Measurements from ENCODE around the gene CYTH2.

Gene CYTH2

DNA sequence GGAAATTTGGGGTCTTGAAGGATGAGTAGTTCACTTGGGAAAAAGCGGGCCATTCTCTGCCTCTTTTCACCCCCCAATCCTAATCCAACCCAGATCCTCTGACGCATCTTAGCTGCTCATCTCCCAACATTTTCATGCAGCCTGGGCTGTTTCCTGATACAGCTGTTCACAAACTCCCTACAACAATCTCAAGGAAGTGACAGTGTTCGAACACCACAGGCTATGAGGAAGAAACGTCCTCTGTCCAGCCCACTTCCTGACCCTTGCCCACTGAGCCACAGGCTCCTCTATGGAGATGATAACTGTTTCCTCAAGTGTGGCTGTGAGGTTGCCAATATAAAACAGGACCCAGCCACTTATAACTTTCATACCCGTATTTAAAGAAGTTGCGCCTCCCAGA is 26.2 kb downstream of the CYTH2 start:
- DNase-seq (ENCODE audit: low read depth), result no peak

DNA sequence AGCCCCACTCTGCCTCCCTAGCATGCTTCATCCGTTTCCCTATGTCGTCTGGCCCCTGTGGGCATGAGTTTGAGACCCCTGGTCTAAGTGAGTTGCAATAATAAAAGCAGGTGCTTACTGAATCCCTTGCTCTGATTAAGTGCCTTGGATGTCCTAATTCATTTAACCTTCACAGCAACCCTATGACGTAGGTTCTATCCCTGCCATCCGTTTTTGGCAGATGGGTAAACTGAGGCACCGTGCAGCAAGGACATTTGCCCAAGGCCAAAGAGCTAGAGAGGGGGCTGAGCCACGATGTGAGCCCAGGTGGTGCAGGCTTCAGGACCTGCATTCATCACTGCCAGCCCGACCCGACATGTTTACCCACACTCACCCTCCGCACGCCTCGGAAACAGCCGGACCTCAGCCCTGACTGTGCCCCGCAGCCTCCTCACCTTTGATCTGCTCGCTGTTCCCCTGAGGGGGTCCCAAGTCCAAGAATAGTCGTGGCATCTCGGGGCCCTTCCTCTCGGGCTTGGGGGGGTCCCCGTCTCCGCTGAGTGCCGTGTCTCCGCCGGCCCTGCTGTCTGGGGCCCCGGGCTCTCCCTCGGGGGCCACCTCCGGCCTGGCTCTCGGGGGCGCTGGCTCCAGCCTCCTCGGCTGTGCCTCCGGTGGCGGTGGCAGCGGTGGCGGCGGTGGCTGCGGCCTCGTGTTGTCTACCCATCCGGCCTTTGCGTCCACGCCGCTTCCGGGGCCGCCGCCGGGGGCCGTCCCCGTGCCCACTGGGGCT is 28.0 kb downstream of the CYTH2 start:
- no peak for DNase-seq (ENCODE audit: low read depth)

DNA sequence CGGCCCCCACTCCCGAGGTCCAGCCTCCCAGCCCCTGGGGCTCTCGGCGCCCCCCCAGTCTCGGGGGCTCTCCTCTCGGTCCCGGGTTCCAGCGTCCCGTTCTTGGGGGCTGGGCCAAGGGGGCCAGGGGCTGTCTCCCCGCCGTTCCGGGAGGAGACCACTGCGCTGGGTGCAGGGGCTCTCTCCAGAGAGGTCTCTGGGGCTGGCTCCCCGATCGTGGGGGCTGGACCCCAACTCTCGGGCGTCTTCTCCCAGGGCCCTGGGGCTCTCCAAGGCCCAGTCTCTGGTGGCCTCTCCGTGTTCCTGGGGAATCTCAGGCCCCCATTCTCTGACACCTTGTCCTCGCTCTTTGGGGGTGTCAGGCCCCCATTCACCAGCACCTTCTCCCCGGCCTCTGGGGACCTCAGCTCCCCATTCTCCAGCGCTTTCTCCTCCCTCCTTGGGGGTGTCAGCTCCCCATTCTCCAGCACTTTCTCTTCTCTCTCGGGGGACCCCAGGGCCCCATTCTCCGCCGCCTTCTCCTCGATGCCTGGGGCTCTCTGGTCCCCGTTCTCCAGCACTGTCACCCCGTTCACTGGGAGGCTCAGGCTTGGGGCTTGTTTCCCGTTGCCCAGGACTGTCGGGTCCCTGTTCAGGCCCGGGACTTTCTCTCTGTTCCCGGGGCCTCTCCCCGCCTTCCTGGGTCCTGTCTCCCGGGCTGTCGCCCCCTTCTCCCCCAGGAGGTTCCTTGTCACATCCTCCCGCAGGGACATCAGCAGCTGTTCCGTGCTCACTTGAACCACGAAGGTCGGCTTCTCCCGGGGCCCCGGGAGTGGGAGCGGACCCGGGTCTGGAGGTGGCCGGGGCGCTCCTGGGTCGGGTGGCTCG is 28.8 kb downstream of the CYTH2 start:
- no peak for DNase-seq (ENCODE audit: low read depth)

DNA sequence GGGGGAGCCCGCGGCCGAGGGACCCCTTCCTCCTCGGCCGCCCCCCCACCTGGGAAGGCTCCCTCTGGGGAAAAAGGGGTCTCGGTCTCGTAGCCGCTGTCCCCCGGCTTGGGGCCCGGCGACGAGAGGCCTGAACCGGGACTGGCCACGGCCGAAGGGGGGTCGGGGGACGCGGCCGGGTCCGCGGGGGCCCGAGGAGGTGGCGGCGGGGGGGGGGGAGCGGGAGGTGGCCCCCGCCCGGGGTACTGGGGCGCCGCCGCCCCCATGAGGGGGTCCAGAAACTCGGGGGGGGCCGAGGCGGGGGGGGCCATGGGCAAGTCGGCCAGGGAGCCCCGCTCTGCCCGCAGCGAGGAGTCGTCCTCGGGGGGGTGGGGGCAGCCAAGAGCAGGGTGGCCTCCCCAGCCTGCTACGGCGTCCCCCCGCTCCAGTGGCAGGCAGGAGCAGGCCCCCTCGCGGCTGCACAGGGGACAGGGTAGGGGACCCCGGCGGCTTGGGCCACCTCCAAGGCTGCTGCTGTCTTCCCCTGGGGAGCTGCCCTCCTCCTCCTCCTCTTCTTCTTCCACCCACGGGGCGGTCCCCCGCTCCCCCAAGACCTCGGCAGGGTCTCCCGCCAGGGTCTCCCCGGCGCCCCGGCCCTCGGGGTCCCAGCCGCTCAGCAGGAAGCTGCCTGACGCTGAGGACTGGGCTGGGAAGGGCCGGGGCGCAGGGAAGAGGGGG is 29.6 kb downstream of the CYTH2 start:
- DNase-seq (ENCODE audit: low read depth), result no peak

DNA sequence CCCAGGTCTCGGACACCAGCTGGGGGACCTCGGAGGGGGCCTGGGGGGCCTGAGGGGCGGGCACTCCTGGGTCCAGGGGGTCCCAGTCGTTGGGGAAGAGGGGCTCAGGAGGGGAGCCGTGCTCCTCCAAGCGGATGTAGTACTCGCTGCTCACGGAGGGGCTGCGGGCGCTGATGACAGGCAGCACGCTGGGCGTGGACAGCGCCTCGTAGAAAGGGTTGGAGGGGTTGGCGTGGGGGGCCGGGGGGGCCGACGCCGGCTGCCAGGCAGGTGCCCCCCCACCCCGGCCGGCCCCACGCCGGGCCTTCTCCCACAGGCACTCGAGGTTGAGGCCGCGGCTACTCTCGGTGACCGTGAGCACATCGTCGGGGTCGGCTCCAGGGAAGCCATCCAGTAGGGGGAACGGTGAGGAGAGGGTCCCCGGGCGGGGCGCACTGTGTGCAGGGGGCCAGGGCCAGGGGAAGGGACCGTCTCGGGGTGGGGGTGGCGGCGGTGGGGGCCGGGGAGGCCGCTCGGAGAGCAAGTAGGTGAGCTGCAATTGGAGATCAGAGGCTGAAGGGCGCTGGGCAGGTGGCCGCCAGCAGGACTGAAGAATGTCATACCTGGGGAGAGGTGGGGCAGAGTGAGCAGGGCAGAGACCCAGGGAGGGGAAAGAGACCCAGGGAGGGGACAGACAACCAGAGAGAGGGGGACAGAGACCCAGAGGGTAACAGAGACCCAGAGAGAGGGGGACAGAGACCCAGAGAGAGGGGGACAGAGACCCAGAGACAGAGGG is 30.3 kb downstream of the CYTH2 start:
- DNase-seq (ENCODE audit: low read depth), result no peak

DNA sequence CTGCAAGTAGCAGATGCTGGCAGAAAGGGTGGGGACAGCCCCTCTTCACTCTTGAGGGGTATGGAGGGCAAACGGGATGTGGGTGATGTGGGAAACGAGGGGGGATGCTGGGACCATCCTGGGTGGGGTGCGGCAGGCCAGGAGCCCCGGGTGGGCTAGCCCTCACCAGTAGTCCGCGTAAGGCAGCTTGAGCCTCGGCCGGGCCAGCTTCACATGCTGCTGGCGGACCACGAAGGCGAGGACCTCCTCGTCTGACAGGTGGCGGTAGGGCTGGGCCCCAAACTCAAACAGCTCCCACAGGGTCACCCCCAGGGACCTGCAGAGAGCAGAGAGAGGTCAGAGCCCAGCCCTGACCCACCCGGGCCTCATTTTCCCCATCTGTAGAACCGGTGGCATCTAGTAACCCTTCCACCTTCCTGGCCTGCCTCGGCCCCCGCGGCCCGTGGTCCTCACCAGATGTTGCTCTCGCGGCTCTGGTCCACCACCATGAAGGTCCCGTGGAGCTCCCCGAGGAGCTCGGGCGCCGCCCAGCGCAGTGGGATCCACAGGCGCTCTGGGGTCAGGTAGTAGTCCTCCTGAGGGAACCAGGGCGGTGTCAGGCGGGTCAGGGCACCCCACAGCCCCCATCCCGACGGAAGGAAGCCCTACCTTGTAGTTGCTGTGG is 31.8 kb downstream of the CYTH2 start:
- no peak for DNase-seq (ENCODE audit: low read depth)

DNA sequence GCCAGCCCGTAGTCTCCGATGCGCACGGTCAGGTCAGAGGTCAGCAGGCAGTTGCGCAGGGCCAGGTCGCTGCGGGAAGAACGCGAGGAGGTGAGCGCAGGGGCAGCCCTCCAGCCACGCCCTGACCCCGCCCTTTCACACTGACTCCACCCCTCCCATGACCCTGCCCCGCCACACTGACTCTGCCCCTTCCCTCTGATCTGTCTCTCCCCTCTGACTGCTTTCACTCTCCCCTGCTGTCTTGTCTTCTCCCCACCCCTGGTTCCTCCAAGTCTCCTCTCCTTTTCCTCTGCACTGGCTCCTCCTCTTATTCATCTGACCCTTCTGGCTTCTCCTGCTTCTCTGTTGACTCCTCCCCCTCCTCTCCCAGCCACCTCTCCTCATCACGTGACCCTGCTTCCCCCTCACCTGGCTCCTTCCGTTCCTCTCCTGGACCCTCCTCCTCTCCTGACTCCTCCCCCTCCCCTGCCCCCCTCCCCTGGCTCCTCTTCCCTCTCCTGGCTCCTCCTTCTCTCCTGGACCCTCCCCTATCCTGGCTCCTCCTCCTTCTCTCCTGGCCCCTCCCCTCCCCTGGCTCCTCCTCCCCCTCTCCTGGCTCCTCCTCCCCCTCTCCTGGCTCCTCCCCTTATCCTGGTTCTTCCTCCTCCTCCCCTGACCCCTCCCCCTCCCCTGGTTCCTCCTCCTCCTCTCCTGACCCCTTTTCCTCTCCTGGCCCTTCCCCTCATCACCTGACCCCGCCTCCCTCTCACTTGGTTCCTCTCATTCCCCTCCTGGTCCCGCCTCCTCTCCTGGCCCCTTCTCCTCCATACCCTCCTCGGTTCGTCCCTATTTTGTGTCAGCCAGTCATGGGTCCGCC is 32.6 kb downstream of the CYTH2 start:
- DNase-seq (ENCODE audit: low read depth), result no peak

DNA sequence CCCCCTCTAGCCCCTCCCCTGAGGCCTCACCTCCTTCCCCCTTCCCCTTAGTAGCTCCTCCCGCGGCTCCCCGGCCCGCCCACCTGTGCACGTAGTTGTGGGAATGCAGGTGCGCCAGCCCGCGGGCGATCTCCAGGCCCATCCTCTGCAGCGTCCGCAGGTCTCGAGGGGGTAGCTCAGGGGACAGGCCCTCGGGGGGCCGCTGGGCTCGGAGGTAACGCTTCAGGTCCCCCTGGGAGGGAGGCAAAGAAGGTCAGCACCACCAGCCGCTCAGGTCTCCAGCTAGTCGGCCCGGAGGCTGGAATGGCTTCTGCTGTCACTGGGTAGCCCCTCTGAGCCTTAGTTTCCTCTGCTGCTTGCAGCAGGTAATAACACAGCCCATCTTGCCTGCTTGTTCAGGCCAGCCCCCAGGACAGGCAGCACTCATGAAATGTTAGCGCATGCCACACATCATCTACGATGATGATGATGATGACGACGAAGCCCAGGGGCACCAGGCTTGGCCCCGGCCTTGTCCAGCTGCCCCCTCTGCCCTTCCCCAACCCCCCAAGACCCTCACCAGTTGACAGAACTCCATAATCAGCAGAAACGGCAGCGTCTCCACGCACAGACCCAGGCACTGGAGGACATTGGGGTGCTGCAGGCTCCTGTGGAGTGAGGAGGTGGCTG is 33.3 kb downstream of the CYTH2 start:
- peak; percentile 47 for DNase-seq (ENCODE audit: low read depth)

DNA sequence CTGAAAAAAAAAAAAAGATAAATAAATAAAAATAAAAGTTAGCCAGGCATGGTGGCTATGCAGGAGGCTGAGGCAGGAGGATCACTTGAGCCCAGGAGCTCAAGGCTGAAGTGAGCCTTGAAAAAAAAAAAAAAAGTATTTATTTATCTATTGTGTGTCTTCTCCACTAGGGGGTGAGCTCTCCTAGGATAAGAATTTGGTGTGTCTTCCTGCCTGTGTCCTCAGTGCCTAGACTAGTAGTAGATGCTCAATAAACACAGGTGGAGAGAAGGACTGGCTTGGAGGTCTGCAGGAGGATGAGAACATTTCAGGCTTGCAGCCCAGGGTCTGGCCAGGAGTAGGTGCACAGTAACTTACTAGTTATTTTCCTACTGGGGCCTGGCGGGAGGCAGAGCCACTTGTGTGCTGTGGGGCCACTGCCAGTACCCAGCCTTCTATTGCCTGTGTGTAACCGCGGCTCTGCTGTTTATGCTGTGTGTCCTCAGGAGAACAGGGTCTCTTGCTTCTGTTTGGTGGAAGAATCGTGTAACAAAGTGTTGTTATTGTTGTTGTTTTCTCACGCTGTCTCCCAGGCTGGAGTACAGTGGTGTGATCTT is 37.1 kb downstream of the CYTH2 start:
- no peak for DNase-seq (ENCODE audit: low read depth)

DNA sequence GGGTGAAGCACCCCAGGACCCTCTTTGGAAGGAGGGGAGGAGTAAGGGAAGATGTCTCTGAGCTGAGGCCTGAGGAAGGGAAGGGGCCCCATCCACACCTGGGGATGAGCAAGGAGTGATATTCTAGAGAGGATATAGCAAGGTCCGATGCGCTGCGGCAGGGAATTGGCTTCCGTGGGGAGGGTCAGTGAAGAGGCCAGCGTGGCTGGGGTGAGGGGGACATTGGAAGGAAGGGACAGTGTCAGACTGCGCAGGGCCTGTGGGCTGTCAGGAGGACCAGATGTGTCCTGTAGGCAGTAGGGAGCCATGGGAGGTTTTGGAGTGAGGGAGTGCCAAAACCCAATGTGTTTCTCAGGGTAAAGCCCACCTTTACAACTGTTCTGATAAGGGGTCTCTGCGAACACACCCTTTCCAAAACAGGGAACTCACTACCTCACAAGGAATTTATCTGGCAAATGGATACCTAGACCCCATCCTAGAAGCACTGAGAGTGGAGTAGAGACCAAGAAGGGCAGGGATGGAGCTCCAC is 38.8 kb downstream of the CYTH2 start:
- DNase-seq (ENCODE audit: low read depth), result no peak

DNA sequence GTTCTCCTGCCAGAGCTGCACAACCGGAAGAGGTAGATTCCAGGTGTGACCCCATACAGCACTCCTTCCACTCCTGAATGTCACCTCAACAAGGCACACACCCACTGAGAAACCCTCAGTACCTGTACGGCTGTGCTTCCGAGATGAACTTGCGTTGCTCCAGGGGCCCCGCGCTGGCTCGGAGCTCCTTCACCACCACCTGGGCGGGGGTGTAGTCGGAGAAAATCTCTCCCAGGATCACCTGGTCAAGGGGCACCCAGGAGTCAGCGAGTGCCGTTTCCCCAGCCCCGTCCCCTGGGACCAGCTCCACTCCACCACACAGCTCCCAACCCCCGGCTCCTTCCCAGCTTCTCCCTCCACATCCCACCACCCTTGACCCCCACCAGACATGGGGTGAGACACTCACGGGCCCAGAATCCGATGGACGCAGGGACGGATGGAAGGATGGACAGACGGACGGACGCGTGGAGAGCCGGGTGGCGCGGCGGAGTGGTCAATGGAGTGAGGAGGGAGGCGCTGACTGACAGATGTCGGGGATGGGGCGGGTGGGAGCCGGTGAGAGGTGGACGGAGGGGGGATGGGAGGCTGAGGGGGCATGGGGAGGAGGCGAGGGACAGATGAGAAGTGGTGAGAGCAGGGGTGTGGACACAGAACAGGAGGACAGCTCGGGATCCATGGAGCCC is 39.7 kb downstream of the CYTH2 start:
- no peak for DNase-seq (ENCODE audit: low read depth)

DNA sequence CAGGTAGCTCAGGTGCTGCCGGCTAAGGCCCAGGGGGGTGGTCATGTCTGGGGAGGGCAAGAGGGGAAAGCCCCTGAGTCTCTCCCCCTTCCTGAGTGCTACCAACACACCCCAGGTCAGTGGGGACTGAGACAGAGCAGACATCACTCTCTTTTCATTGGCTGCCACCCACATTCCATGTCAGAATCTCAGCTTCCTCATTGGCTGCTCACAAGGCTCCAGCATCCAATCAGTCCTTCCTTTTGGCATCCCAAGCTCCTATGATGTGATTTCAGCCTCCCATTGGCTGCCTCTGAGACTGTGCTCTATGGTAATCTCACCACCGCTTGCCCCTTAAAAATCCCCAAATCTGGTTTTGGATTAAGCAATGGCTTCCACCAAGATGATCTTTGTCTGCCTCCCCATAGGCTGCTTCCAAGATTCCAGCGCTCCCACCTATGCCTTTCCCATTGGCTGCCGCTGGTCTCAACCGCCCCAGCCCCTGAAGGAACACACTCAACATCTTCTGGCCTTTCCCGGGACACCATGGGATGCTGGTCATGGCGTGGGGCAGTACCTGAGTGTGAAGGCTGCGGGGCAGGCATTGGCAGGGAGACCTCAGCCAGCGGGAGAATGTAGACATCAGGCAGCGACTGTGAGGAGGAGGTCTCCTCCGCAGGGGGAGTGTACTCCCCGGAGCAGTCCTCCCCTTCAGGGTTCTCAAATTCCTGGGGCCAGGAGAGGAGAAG is 40.5 kb downstream of the CYTH2 start:
- DNase-seq (ENCODE audit: low read depth), result no peak

DNA sequence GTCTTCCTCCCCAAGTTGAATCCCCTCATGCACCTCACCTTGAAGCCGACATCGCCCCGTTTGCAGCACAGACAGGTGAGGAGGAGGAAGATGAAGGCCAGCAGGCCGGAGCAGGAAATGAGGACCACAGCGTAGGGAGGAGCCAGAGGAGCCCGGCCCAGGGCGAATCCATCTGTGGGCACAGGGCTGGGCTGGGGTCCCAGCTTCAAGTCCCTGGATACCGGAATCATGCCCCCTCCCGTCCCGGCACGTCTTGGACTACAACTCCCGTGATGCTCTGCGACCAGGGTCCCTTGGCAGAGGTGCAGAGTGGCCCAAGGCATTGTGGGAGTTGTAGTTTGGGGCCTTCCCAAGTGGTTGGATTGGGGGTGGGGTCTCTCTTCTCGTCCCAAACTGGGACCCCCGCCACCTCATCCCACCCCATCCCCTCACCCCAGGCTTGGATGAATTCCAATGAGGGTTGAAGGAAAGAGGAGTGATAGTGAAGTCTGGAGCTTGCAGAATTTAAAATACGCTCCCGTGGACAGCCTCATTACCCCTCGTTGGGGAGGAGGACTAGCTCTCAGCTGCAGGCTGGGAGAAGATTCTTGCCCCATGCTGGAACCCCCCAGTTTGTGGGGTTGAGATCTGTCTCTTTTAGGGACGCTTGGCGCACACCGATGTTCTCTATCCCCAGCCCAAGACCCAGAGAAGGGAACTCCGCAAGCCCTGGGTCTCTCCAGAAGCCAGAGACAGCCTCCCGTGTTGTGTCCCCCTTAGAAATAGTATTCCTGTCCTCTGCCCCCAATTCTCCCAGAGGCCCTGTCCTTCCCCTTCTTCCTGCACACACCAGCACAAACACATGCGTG is 41.5 kb downstream of the CYTH2 start:
- DNase-seq (ENCODE audit: low read depth), result peak; percentile 63

DNA sequence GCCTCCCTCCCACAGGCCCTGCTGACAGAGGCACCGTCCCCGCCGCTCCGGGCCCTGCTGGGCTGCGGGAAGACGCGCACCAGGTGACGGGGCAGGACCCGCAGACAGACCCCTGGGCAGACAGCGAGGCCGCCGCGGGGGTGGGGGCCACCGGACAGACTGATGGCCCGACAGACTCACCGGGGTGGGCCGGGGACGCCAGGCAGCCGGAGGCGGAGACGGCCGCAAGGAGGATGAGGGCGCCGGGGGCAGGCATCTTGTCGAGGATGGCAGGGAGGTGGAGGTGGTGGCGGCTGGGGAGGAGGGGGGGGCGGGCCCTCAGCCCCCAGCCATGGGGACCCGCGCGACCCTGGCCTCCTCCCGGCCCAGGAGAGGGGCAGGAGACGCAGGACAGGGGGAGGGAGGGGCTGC is 42.2 kb downstream of the CYTH2 start:
- DNase-seq (ENCODE audit: low read depth), result peak; percentile 17

DNA sequence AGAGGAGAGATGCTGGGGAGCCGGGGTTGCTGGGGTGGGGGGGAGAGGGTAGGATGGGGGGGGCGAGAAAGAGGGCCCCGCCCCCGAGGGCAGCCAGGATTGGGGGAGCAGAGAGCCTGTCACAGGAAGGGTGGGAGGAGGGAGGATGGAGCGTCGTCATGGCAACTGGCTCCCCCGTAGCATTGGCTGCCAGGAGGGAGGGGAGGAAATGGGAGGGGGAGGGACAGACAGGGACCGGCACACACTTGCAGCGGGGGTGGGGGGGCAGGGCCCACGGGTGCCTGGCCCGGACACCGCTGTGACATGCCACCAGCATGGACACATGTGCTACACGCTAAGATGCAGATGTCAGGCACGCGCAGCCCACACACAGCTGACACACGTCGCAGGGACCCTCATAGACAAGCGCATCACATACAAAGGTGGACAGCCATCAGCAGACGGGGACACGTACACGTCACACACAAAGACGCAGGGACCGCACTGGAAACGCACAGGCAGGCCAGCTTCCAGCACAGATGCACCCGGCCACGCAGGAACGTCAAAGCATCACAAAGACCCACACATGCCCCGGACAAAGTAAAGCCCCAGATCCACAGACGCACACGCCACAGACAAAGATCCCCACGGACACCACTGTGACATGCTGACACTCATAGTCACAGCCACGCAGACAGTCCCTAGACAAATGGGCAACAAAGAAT is 42.8 kb downstream of the CYTH2 start, which contains the start of gene LMTK3:
Gene LMTK3 (minus strand): TSS at position 36 of the 704 bp plus-strand sequence. CDS start 259 bp downstream, outside the sequence.
- DNase-seq (ENCODE audit: low read depth), result peak; percentile 77
